ENCODE data around the gene RPL39L. TPM values are rescaled to one million over a fixed set of nuclear protein-coding genes. Genes with fewer than 3 reads are reported as not detected.

RPL39L gene
- polyA plus RNA-seq, 3 donors, result 1.1 to 3.4 (median 3.1) TPM

- peak overlapping the region in 5 of 7 donors; percentile 70 to 89 (median 83) for H3K27ac Mint-ChIP-seq
- H3K27me3 Mint-ChIP-seq (ENCODE audit: low read depth in 3 of 3), result peaks cover 1 to 6% (median 4%) of the 10 kb centered on the region in 3 donors
- H3K36me3 Mint-ChIP-seq, result peaks cover 4 to 7% of the 10 kb centered on the region in 2 donors
- H3K4me1 ChIP-seq (ENCODE audit: control insufficient read depth in 1 of 2, insufficient read depth in 2 of 2, low read length in 2 of 2), result peaks cover 16 to 17% of the 10 kb centered on the region in 2 donors
- H3K4me2 ChIP-seq (replicated peaks; ENCODE audit: extremely low read depth, low read length, poor library complexity, severe bottlenecking), result peak overlapping the region; percentile 83
- no CpG with 5 or more reads among the region's 3 CpGs for WGBS (ENCODE audit: insufficient coverage)
- H3K9ac ChIP-seq (ENCODE audit: insufficient read depth, low read length, poor library complexity, severe bottlenecking), result peak overlapping the region; percentile 73
- H3K27ac ChIP-seq (ENCODE audit: low read depth in 1 of 2, low read length in 2 of 2), result peak overlapping the region; percentile 22 to 46
- H3K36me3 ChIP-seq (replicated peaks in 1 of 2; ENCODE audit: control insufficient read depth in 1 of 2, insufficient read depth in 2 of 2, low read length in 2 of 2), result no peaks in the 10 kb centered on the region
- peaks cover 17% of the 10 kb centered on the region for H3K4me1 Mint-ChIP-seq
- H3K9me3 Mint-ChIP-seq, result peaks cover 15 to 29% (median 21%) of the 10 kb centered on the region in 7 donors
- peaks cover 17 to 22% of the 10 kb centered on the region in 2 donors for H3K9me3 ChIP-seq (replicated peaks in 1 of 2; ENCODE audit: control insufficient read depth in 1 of 2, insufficient read depth in 1 of 2, low read length in 2 of 2)
- peak overlapping the region; percentile 90 for H2AFZ ChIP-seq (ENCODE audit: insufficient read depth, low read depth, low read length, poor library complexity, severe bottlenecking)
- intact Hi-C loops (cut with micrococcal nuclease), result loop anchor here in 1 of 2 donors (10.0 kb wide), 1 partner anchor 355 kb away; the partner anchor contains the start of gene EIF4A2
- peak; percentile 48 for TF ChIP-seq CTCF (IDR thresholded peaks at IDR 0.05)
- no peak for DNase-seq
- H3K4me3 Mint-ChIP-seq, result peak overlapping the region; percentile 84 to 91
- peaks cover 10% of the 10 kb centered on the region for H3K79me2 ChIP-seq (ENCODE audit: insufficient read depth, low read length)
- H3K27me3 ChIP-seq (ENCODE audit: control insufficient read depth in 2 of 2, insufficient read depth in 2 of 2, low read length in 2 of 2), result no peaks in the 10 kb centered on the region
- H3K4me3 ChIP-seq (replicated peaks in 1 of 3; ENCODE audit: low read depth in 2 of 3, low read length in 3 of 3), result peak overlapping the region; percentile 66 to 73 (median 69)
- H4K20me1 ChIP-seq (ENCODE audit: insufficient read depth, low read length), result no peaks in the 10 kb centered on the region
Observed at GRCh38 chr3:187139895-187140253, 578 bp upstream of the RPL39L start.

DNA sequence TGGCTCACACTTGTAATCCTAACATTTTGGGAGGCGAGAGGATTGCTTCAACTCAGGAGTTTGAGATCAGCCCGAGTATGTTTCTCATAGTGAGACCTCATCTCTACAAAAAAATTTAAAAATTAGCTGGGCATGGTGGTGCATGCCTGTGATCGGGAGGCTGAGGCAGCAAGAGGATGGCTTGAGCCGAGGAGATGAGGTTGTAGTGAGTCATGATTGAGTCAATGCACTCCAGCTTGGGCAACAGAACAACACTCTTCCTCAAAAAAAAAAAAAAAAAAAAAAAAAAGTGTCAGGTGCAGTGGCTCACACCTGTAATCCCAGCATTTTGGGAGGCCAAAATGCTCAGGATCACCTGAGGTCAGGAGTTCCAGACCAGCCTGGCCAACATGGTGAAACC, 2.4 kb downstream of the RPL39L start:
- no peak overlapping the region for H2AFZ ChIP-seq (ENCODE audit: insufficient read depth, low read depth, low read length, poor library complexity, severe bottlenecking)
- no CpG with 5 or more reads among the region's 4 CpGs for WGBS (ENCODE audit: insufficient coverage)

More for the DNA sequence above, 2.4 kb downstream of the RPL39L start:
- Histone ChIP-seq H3K27ac (ENCODE audit: low read depth in 1 of 2, low read length in 2 of 2) (no peak overlapping the region), H4K20me1 (ENCODE audit: insufficient read depth, low read length) (no peaks in the 10 kb centered on the region), H3K9me3 (replicated peaks in 1 of 2; ENCODE audit: control insufficient read depth in 1 of 2, insufficient read depth in 1 of 2, low read length in 2 of 2) (peaks cover 9 to 10% of the 10 kb centered on the region in 2 donors), H3K36me3 (replicated peaks in 1 of 2; ENCODE audit: control insufficient read depth in 1 of 2, insufficient read depth in 2 of 2, low read length in 2 of 2) (no peaks in the 10 kb centered on the region), H3K4me2 (replicated peaks; ENCODE audit: extremely low read depth, low read length, poor library complexity, severe bottlenecking) (no peak overlapping the region), H3K9ac (ENCODE audit: insufficient read depth, low read length, poor library complexity, severe bottlenecking) (no peak overlapping the region), H3K79me2 (ENCODE audit: insufficient read depth, low read length) (peaks cover 10% of the 10 kb centered on the region), H3K4me1 (ENCODE audit: control insufficient read depth in 1 of 2, insufficient read depth in 2 of 2, low read length in 2 of 2) (peaks cover 16 to 17% of the 10 kb centered on the region in 2 donors), H3K27me3 (ENCODE audit: control insufficient read depth in 2 of 2, insufficient read depth in 2 of 2, low read length in 2 of 2) (no peaks in the 10 kb centered on the region), H3K4me3 (replicated peaks in 1 of 3; ENCODE audit: low read depth in 2 of 3, low read length in 3 of 3) (no peak overlapping the region)
- H3K9me3 Mint-ChIP-seq, result peaks cover 6 to 25% (median 13%) of the 10 kb centered on the region in 7 donors
- no peak for TF ChIP-seq CTCF (IDR thresholded peaks at IDR 0.05)
- peaks cover 1 to 9% (median 3%) of the 10 kb centered on the region in 3 donors for H3K27me3 Mint-ChIP-seq (ENCODE audit: low read depth in 3 of 3)
- H3K4me3 Mint-ChIP-seq, result no peak overlapping the region
- no peak overlapping the region for H3K27ac Mint-ChIP-seq
- peak; percentile 49 to 76 (median 54) for DNase-seq
- intact Hi-C loops (cut with micrococcal nuclease), result loop anchor here in 1 of 2 donors (10.0 kb wide), 1 partner anchor 352 kb away; the partner anchor contains the start of gene EIF4A2
- H3K36me3 Mint-ChIP-seq, result peaks cover 3 to 4% of the 10 kb centered on the region in 2 donors
- peaks cover 30% of the 10 kb centered on the region for H3K4me1 Mint-ChIP-seq

Data from CD14-positive monocyte (primary cell).